GM18873 (cell line): ENCODE data around the gene NOS1AP.

Experiments used
- ATAC-seq: cut with Tn5 transposase; IDR thresholded peaks from one replicate; pipeline ENCODE4 v1.9.1; 2021; ENCODE audit warnings: mild to moderate bottlenecking, moderate library complexity, moderate number of reproducible peaks; ENCODE audit not compliant: unreplicated experiment, low FRiP score

The NOS1AP gene

DNA sequence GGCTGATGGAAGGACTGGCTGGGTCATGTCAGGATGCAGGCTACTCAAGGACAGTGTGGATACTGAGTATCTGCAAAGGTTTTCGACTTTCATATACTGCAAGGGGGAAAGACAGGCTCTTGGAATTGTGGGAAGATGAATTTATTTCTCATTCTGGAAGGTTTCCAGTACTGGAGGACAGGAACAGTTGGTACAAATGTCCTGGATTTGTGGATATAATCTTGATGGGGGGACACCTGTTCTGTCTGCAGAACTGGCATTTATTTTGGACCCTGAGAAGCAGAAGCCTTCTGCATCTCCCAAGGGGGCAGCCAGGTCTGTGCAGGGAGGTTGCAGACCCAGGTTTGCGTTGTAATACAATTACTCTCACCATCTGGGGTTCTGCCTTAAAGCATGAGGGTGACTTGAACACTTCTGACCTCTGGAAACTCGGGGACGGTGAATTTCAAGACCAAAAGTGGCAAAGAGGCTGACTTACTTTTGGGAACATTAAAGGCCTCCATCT is 65.8 kb downstream of the NOS1AP start:
- ATAC-seq, result no peak

DNA sequence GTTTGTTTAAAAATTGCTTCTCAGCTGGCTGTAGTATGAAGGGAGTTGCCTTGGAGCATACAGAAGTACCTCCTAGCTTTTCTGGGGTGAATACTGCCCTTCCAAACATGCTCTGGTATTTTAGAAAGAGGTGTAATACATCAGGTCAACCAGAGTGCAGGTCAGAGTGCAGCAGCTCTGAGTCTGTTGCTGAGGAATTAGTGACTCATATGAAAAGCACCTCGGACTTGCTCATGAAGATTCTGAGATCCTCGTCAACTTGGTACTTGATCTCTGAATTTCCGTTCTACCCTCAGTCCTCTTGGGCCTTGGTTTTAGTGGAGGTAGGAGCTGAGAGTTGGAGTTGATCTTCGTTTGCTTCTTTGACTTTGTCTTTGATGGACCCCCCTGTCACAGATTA is 67.3 kb downstream of the NOS1AP start:
- ATAC-seq, result no peak

DNA sequence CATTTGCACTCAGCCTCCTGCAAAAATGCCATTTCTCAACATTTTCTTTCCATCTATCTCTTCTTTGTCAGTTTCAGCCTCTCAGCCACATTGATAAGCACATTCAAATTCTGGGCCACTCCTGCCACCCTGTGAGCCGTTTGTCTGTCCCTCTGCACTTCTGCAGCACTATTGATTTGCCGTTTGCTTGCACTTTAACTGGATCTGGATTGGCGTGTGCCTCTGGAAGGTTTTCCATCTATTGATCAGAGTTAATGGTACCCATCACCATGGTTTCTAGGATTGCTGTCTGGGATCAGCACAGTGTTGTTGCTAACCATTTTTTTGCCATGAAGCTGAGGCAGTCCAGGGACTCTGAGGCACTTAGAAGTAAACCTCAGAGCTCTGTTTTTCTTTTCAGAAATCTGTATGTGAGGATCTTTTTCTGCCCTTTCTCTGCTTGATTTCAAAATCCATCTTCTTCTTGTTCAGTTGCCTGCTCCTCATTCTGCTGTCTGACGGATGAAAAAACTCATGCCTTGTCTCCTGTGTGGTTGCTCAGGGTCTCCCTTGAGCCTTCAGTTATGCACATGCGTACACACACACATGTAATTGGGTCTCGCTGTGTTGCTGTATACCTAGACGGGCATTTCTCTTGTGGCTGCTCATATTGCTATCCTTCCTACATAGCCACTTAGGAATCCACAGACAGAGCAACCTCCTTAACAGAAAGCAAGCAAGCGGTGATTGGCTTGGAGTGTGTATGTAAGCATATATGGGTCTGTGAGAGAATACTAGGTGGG is 67.9 kb downstream of the NOS1AP start:
- ATAC-seq, result no peak

DNA sequence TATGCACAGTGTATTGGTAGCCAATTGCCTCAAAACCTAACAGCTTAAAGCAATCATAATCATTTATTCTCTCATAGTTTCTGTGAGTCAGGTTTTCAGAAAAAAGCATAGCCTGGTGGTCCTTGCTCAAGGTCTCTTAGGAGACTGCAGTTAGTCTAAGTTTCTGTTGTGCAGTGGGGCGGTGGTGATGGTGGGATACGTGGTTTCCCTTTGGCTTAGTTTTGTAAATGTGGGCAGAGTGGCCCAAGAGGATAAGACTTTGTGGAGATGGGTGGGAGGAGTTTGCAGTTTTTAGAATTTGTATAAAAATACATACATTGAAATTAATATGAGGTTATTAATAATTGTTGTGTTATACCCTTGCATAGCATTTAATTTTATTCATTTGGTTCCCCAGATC is 68.6 kb downstream of the NOS1AP start:
- ATAC-seq, result no peak

DNA sequence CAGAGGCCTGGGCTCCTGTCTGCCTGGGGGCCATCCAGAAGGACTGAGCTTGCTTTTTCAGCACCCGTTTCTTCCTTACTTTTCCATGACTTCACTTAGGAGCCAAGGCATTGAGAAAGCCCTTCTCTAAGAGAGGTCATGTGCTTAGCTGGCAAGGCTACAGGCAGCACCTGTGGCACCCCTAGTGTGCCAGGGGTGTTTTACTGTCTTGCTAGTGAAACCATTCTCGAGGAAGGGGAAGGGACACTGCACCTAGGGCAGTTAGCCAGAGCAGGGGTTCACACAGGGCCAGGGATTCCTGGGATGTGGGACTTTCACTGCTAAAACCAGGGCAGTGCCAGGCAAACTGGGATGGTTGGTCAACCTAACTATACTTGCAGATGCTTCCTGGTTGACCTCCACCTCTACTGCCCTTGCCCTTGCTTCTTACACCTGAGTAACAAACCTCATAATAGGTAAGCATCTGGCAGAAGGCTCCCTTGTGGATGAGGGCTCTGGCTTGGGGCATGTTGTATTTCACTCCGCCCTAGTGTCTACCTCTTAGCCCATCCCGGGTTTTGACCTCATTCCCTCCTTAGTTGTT is 69.2 kb downstream of the NOS1AP start:
- ATAC-seq, result no peak

DNA sequence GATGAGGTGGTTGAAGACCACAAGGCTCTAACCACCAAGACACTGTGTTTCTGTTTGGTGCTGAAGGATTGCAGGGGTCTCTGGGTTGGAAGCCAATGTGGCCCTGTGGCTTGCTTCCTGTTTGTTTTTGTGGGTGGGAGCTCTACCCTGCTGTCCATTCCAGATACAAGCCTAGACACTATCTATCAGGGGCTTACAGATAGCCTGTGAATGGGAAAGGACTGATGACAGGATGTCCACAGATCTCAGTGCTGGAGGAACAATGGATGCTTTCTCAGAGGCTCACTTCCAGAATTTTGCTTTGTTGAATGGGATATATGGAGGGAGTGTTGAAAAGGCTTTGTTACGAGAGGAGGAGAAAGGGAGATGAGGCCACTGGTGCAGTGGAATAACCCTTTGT is 69.7 kb downstream of the NOS1AP start:
- no peak for ATAC-seq

DNA sequence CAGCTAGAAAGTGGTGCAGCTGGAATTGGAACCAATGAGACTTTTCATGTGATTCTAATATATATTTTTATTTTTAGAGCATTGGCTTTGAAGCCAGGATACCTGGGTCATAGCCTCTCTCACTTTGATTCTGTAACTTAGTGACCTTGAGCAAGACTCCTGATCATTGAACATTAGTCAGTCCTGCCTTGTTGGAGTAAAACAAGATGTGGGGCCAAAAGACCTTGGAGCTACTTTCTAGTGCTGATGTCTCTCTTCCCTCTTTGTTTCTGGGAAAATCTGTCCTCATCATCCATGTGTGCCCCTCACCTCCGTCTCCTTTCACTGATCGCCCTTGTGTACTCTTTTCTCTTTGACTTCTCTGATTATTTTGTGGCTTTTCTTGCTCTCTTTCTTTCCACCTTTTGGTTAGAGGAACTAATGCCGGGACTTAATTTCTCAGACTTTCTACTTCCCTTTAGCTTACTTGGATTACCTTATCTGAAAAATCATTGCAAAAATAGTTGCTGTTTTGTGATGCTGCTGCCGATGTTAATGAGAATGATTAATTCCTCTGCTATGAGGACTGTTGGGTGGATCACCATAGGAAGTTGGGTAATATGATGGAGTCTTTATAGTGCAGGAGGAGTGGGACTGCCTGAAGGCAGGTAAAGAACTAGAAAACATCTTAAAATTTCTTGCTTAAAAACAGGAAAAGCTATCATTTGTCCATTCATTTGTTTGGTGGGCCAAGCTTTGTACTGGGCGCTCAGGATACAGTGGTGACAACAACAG is 72.0 kb downstream of the NOS1AP start:
- no peak for ATAC-seq

DNA sequence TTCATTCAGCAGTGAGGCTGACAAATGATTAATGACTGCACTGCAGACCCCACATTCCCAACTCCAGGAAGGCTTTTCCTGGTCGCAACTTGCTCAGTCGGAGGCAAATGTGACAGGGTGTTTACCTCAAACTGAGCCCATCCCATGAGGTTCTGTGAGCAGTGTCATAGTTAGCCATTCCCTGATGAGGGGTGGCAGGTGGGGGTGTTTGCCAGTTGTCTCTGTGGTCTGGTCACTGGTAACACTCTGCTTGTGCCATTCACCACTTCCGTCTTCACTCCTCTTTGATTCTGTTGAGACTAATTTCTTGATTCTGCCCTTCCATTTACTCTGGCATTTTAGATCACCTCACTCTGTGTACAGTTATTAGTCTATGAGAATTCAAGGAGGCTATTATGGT is 73.5 kb downstream of the NOS1AP start:
- no peak for ATAC-seq

DNA sequence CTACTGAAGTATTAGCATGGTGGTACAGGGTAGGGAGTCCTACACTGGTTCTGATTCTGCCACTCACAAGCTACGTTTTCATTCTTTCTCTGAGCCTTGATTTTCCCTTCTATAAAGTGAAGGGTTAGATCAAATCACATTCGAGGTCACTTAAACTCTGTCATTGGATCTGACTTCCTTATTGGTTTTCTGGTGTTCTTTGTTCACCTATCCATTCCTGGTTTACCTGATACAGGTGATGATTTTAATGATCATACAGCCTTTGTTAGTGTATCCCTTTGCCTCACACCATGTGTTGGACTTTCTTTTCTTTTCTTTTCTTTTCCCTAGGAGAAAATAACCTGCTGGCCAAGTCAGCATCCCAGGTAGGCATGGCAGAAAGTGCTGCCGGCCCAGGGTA is 74.8 kb downstream of the NOS1AP start:
- ATAC-seq, result no peak

DNA sequence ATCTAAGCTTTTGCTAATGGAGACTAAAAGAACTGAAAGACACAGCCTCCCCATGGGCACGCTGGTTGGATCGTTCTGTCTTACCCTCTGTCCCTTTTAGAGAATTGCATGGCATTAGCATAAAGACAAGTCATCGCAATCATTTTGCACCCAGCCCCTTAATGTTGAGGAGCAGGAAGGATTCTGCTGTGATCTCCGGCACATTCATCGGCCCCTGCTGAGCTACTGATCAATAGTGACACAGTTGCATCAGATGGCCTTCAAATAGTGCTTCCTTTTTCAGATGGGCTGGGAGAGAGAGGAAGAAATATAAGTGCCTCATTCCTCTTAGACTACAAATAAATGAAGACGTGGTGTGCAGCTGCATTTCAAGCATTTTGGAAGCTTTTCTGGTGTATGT is 75.4 kb downstream of the NOS1AP start:
- no peak for ATAC-seq

DNA sequence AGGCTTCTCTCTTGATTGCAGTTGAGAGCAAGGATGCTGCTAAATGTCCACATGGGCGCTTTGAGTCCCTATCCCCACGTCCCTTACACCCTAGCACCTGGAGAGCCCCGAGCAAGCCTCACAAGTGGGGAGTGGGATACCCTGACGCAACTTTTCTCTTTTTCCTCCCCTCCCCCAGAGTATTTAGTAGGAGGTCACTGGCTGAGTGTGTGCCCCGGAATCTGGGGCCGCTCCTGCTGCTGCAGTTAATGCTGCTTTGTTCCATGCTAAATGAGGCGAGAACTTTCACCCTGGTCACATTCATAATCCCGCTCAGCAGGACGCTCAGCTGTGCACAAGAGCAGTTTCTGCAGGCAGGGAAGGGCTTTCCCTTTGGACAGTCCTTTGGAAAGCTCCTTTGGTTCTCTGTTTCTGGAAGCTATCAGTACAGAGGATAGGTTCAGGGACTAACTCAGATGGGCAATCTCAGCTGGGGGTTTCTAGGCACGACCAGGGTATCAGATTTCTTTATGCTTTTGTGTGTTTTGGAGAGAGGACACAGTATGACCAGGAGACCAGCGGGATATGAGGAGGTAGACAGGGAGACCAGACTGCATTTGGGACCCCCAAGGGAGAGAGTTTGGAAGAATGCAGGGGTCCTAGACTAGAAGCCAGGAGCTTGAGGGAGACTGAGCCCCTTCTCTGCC is 75.9 kb downstream of the NOS1AP start:
- ATAC-seq, result no peak

DNA sequence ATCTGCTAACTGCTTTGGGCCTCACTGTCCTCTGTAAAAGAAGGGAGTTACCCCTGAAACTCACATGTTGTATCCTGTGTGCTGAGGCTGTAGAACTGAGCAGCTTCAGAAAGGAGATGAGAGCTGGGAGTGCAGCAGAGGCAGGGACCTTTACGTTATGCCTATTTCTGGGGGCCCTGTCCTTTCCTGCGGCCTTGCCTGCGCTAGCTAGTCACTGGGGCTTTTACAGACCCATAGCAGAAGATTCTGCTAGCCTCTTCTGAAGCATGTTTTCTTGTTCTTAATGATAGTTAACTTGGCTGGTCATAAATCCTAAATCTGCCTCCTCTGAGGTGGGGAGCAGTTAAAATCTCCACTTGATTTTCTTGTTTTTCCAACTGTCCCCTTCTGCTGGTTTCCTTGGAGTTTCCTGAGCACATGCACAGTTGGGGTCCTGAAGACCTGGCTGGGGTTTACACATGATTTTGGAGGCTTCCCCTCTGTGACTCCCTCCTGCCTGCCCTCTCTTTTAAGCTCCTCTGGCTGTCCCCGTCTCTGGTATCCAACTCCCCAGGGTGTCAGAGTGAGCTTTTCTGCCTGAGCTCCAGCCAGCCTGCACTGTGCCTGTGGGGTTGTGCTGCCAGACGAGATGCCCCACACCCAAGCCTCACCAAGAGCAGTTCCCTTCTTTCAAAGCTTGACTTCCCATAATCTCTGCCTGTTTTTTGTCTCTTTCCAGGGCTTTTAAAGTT is 76.6 kb downstream of the NOS1AP start:
- no peak for ATAC-seq

DNA sequence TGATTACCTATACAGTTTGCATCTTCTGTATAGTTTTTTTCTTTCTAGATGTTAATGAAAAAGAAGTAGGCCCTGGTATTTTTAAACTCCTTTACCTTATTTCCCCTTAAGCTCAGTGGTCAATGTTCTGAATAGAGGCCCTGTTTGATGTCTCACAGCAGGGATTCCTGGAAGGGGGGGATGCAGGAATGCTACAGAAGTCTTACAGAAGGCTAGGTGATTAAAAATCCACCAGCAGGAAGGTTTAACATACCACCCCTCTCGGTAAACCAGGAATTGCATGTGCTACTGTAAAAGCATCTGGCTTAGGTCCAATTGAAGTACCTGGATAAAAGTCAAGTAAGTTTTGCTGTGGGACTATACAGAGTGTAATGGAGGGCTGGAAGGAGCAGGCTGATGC is 78.3 kb downstream of the NOS1AP start:
- no peak for ATAC-seq

DNA sequence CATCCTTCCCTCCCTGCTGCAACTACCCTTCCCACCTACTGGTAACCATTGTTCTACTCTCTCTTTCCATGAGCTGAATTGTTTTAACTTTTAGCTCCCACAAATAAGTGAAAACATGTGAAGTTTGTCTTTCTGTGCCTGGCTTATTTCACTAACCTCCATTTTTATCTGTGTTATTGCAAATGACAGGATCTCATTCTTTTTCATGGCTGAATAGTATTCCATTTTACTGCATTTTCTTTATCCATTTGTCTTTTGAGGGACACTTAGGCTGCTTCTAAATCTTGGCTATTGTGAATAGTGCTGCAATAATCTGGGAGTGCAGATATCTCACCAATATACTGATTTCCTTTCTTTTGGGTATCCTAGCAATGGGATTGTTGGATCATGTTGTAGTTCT is 80.6 kb downstream of the NOS1AP start:
- no peak for ATAC-seq

DNA sequence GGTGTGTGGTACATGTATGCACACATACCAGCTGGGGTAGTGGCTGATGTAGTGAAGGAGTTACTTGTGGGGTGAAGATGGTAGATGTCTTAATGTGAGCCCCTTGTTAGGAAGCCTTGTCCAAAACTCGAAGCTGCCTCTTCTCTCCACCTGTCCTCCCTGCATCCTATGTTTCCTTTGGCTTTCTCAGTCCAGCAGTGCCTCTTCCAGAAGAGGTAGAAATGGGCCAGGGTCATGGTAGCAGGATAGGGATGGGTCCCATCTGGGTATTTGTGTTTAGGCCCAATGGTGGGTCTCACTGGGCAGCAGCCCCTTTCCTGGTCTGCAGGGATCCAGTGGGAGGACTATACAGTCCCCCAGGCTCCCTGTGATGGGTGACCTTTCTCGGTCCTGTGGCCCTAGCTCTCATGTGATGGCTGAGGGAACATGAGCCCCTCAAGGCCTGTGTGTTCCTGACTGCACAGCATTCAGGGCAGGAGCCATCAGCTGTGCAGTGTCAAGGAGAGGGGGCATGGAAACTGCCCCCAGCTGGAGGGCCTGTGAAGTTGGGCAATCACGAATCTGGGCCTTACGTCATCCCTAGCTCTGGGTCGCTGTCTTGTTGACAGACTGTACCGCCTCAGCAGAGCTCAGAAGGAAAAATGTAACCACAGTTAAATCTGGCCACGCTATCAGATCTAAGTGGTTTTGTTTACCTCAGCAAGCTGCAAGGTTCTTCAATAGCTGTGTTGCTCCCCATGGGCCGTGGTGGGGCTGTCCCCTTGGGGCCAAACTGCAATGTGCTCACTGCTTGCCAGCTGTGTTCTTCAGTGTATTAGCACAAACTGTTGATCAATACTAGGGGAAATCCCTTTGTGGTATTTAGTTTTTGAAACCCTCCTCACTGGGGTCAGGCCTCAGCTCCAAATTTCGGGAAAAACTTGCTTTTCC is 82.7 kb downstream of the NOS1AP start:
- ATAC-seq, result no peak

DNA sequence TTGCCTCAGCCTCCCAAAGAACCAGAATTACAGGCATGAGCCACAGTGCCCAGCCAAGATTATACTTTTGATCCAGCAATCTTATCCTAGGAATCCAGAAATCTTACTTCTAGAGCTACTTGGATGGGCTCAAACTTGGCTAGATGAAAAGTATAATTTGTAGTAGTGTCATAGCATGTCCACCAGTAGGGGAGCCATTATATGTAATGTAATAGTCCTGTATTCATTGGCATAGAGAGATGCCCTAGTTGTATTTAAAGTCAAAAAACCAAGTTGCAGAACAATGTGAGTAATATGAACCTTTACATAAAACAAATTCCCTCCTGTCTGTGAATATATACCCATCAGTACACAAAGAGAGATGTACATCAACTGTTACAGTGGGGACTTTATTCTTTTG is 83.9 kb downstream of the NOS1AP start:
- no peak for ATAC-seq

DNA sequence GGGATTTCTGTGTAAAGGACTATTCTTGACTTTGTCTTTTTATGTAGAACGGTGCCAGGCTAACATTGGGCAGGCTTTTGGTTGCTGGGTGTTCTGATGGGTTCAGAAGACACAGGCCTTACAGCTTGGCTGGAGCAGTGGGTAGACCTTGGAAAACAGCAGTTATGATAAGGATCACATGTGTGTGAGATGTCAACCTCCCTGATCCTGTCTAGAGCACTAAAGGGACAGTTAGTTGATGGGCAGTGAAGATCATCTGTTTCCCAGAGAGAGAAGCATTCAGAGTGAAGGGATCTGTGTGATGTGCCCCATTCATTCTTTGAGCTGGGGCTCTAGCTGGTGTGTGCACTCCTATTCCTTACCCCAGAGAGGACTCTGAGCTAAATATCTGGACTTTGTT is 88.0 kb downstream of the NOS1AP start:
- ATAC-seq, result no peak

DNA sequence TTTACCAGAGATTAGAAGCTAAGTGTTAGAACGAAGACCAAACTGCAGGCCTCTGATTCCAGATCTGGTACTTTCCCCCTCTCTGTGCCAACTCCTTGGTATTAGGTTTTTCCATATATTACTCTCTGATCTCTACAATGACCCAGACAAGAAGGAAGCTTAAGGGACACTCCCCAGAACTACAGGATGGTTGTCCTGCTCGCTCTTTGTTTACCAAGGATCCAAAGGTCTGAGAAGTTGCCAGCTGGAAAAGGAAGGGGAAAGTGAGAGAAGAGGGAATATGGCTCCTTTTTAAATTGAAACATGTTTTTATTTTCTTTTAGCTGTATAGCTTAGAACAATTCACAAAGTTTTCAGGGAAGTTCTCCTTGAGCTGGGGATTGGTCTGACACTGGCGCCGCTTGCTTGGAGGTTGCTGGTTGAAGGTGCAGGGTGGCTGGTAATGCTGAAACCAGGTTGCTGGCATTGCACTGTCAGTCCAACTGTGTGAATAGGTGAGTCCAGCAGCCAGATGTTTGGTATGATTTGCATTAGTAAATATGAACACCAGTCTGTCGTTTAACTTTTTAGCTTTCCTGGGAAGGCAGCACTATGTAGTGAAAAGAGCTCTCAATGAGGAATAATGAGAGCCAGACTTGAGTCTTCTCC is 89.3 kb downstream of the NOS1AP start:
- no peak for ATAC-seq

DNA sequence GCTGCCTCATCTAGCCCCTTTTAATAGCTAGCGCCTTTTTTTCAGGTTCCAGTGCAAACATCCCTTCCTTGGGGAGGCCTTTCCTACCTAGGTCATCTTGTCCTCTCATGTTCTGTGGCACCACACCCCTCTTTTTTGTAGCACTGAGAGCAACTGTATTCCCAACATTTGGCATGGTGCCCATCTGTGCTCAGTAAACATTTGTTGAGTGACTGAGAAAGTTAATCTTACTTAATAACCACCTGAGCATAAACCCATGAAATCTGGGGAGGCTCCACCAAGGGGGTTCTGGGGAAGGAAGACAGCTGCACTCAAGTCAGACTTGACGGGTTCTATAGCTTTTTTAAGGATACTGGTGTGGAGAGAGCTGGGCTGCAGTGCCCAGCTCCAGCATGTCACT is 90.0 kb downstream of the NOS1AP start:
- ATAC-seq, result no peak
